C4-2B (cell line): ENCODE data around the gene BNC1.

Experiments used
- H3K27ac ChIP-seq: fragments of 450-650 bp; 2 replicates; pipeline ENCODE4 v1.5.1; 2017
- CTCF ChIP-seq: fragments of 450-650 bp; conservative IDR thresholded peaks from 2 replicates; pipeline ENCODE4 v1.5.1; 2017; ENCODE audit warnings: mild to moderate bottlenecking
- ZFX ChIP-seq: fragments of 450-650 bp; IDR thresholded peaks from 2 replicates; pipeline ENCODE4 v1.6.1; 2017

The BNC1 gene

DNA sequence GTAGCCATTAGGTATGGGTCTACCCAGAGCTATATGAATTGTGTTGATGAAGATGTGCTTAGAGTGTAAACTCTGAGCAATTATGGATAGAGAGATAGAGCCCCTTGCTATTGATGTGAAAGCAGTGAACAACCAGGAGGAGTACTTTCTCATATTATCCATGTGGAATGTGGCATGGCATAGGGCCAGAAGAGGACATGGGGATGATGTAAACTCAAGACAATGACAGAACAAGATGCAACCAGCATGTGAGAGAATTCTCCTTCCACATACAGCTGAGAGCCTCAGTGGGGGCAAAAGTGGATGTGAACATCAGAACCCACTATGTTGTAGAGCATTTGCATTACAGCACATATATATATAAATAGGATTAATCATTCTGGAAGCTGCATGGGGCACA is 36.4 kb upstream of the BNC1 start:
- TF ChIP-seq ZFX = no peak
- no peak for TF ChIP-seq CTCF
- H3K27ac ChIP-seq = no peak overlapping the region

- TF ChIP-seq ZFX (no peak), CTCF (no peak)
- no peak overlapping the region for H3K27ac ChIP-seq
Measured at GRCh38 chr15:83320404-83320803, 35.9 kb upstream of the BNC1 start.

DNA sequence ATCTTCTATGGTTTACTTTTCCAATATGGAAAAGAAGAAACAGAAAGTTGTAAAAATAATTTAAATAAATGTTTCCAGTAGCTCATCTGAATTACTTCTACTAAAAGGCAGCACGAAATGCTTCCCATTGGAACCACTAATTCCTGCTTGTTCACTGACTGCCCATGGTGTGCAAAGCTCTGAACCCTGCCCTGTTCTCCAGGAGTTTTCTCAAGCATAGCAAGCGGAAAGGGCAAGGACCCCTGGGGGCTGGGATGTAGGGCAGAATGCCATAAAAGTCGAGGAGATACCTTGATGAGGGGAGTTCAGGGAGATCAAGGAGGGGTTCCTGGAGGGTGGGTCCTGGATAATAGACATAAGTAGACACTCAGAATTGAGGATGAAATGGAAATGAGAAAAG is 35.3 kb upstream of the BNC1 start:
- H3K27ac ChIP-seq = no peak overlapping the region
- no peak for TF ChIP-seq ZFX
- no peak for TF ChIP-seq CTCF

DNA sequence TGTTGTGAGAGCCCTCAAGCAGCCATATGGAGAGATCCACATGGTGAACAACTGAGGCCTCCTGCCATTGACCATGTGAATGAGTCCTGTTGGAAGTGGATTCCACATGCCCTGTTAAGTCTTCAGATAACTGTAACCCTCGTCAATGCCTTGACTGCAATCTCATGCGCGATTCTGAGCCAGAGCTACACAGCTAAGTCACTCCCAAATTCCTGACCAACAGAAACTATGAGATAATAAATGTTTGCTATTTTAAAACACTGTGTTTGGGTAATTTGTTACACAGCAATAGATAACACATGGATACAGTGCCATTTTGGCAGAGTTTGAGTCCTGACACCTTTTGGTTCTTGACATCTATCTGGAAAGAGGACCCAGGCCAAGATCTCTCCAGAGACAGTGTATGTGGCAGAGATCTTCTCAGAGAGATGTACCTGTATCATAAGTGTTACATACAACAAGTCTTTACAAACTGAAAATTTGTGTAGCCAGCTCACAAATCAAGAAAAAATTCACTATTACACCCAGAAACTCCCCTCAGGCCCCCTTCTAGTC is 34.5 kb upstream of the BNC1 start:
- TF ChIP-seq ZFX (no peak), CTCF (no peak)
- no peak overlapping the region for H3K27ac ChIP-seq

GRCh38 chr15:83318036-83318435 is 33.6 kb upstream of the BNC1 start:
- no peak overlapping the region for H3K27ac ChIP-seq
- TF ChIP-seq ZFX = no peak

GRCh38 chr15:83312071-83312470 is 27.6 kb upstream of the BNC1 start:
- H3K27ac ChIP-seq = no peak overlapping the region
- TF ChIP-seq ZFX = no peak
- no peak for TF ChIP-seq CTCF

GRCh38 chr15:83310521-83311456 is 26.3 kb upstream of the BNC1 start:
- H3K27ac ChIP-seq = no peak overlapping the region
- TF ChIP-seq ZFX = no peak
- no peak for TF ChIP-seq CTCF

DNA sequence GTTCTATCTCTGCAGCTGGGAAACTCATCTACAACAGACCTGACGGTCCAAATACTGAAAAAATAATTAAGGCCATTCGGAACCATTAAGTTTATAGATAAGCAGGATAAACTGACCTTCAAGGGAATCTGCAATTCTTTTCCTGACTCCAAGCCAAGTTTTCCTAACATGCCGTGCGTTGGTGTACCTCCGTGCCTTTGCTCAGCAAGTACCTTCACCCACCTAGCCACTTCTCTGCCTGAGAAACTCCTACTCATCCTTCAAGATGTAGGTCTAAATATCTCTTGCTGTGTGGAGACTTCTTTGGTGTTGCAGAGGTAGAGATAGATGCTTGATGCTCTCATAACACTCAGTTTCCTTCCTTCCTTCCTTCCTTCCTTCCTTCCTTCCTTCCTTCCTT is 24.2 kb upstream of the BNC1 start:
- H3K27ac ChIP-seq = no peak overlapping the region
- TF ChIP-seq ZFX = no peak
- no peak for TF ChIP-seq CTCF
